H9 (cell line): ENCODE results near the gene NUP85. TPM values are rescaled to one million over a fixed set of nuclear protein-coding genes. Genes with fewer than 3 reads are reported as not detected.
A peak's percentile ranks its signal among the peaks of the same experiment; 100 is the strongest.

Experiments used
- DNase-seq: peaks from one replicate; pipeline ENCODE4 v3.0.0-alpha.2; 2017
- H2AFZ ChIP-seq: one replicate; pipeline ENCODE4 v1.6.1; 2013; ENCODE audit warnings: mild to moderate bottlenecking, low read length, control low read depth, moderate library complexity
- H2AK5ac ChIP-seq: 2 replicates; pipeline ENCODE4 v1.6.1; 2013; ENCODE audit warnings: low read length, control low read depth, mixed read lengths; ENCODE audit not compliant: insufficient read length
- H2BK120ac ChIP-seq: one replicate; pipeline ENCODE4 v1.6.1; 2013; ENCODE audit warnings: low read depth, mild to moderate bottlenecking, low read length, control low read depth, inconsistent platforms; ENCODE audit not compliant: poor library complexity, severe bottlenecking
- H2BK12ac ChIP-seq: 2 replicates; pipeline ENCODE4 v1.6.1; 2013; ENCODE audit warnings: low read length, control low read depth, mixed read lengths, low read depth; ENCODE audit not compliant: insufficient read length
- H2BK15ac ChIP-seq: 2 replicates; pipeline ENCODE4 v1.6.1; 2013; ENCODE audit warnings: low read depth, low read length, control low read depth
- H2BK20ac ChIP-seq: one replicate; pipeline ENCODE4 v1.6.1; 2013; ENCODE audit warnings: low read depth, mild to moderate bottlenecking, low read length, control low read depth, inconsistent platforms; ENCODE audit not compliant: poor library complexity, severe bottlenecking
- H2BK5ac ChIP-seq: 2 replicates; pipeline ENCODE4 v1.6.1; 2013; ENCODE audit warnings: low read length, control low read depth, mixed read lengths; ENCODE audit not compliant: insufficient read length
- H3K14ac ChIP-seq: 2 replicates; pipeline ENCODE4 v1.6.1; 2013; ENCODE audit warnings: low read length, control low read depth; ENCODE audit not compliant: insufficient read depth
- H3K18ac ChIP-seq: 2 replicates; pipeline ENCODE4 v1.6.1; 2013; ENCODE audit warnings: low read depth, mild to moderate bottlenecking, mixed read lengths, low read length, control low read depth; ENCODE audit not compliant: insufficient read length
- H3K23ac ChIP-seq: 2 replicates; pipeline ENCODE4 v1.6.1; 2013; ENCODE audit warnings: low read length, control low read depth, mixed read lengths, low read depth; ENCODE audit not compliant: insufficient read length
- H3K23me2 ChIP-seq: 2 replicates; pipeline ENCODE4 v1.6.1; 2013; ENCODE audit warnings: low read depth, mild to moderate bottlenecking, mixed read lengths, low read length, control low read depth; ENCODE audit not compliant: insufficient read length, poor library complexity, severe bottlenecking
- H3K27ac ChIP-seq: 2 replicates; pipeline ENCODE4 v1.5.1; 2013; ENCODE audit warnings: low read length, control low read depth, mixed read lengths, low read depth; ENCODE audit not compliant: insufficient read length
- H3K27me3 ChIP-seq: 2 replicates; pipeline ENCODE4 v1.6.1; 2013; ENCODE audit warnings: low read length, control low read depth, inconsistent platforms; ENCODE audit not compliant: insufficient read depth
- H3K4ac ChIP-seq: 2 replicates; pipeline ENCODE4 v1.6.1; 2013; ENCODE audit warnings: low read depth, mild to moderate bottlenecking, control low read depth, inconsistent platforms, low read length, moderate library complexity
- H3K4me1 ChIP-seq: 2 replicates; pipeline ENCODE4 v1.6.1; 2013; ENCODE audit warnings: low read length, control low read depth, inconsistent platforms; ENCODE audit not compliant: insufficient read depth
- H3K4me2 ChIP-seq: 2 replicates; pipeline ENCODE4 v1.6.1; 2013; ENCODE audit warnings: low read length, control low read depth, mixed read lengths; ENCODE audit not compliant: insufficient read length, insufficient read depth
- H3K56ac ChIP-seq: 2 replicates; pipeline ENCODE4 v1.6.1; 2013; ENCODE audit warnings: low read depth, mild to moderate bottlenecking, mixed read lengths, low read length, control low read depth; ENCODE audit not compliant: insufficient read length
- H3K79me1 ChIP-seq: 2 replicates; pipeline ENCODE4 v1.6.1; 2013; ENCODE audit warnings: low read depth, mild to moderate bottlenecking, moderate library complexity, low read length, control low read depth, inconsistent platforms; ENCODE audit not compliant: insufficient read depth, poor library complexity, severe bottlenecking
- H3K79me2 ChIP-seq: 2 replicates; pipeline ENCODE4 v1.6.1; 2013; ENCODE audit warnings: low read length, control low read depth, inconsistent platforms; ENCODE audit not compliant: insufficient read depth
- H3K9ac ChIP-seq: 2 replicates; pipeline ENCODE4 v1.6.1; 2013; ENCODE audit warnings: low read length, control low read depth, mixed read lengths; ENCODE audit not compliant: insufficient read length; ENCODE audit errors: extremely low read depth
- H3K9me3 ChIP-seq: one replicate; pipeline ENCODE4 v1.6.1; 2013; ENCODE audit warnings: low read depth, low read length, inconsistent platforms; ENCODE audit not compliant: control insufficient read depth
- H3T11ph ChIP-seq: one replicate; pipeline ENCODE4 v1.6.1; 2013; ENCODE audit warnings: mild to moderate bottlenecking, low read length, control low read depth, inconsistent platforms
- H4K20me1 ChIP-seq: one replicate; pipeline ENCODE4 v1.6.1; 2013; ENCODE audit not compliant: control insufficient read depth, insufficient read length, insufficient read depth
- H4K5ac ChIP-seq: 2 replicates; pipeline ENCODE4 v1.6.1; 2013; ENCODE audit warnings: low read depth, mild to moderate bottlenecking, mixed read lengths, low read length, control low read depth; ENCODE audit not compliant: insufficient read length
- H4K8ac ChIP-seq: replicated peaks from 2 replicates; pipeline ENCODE4 v1.6.1; 2013; ENCODE audit warnings: low read length, control low read depth, mixed read lengths, low read depth; ENCODE audit not compliant: insufficient read length
- H4K91ac ChIP-seq: 2 replicates; pipeline ENCODE4 v1.6.1; 2013; ENCODE audit warnings: low read depth, mild to moderate bottlenecking, moderate library complexity, mixed read lengths, low read length, control low read depth; ENCODE audit not compliant: insufficient read length
- H3K27ac Mint-ChIP-seq, 3 experiments: 2 replicates in 2 of 3; 3 replicates in 1 of 3; pipeline ENCODE4 v1.8.0; 2020 to 2021; ENCODE audit warnings: mixed read lengths in 3 of 3, mild to moderate bottlenecking in 1 of 3, moderate library complexity in 1 of 3
- H3K27me3 Mint-ChIP-seq: 2 replicates; pipeline ENCODE4 v1.8.0; 2021; ENCODE audit warnings: low read depth, mild to moderate bottlenecking, moderate library complexity, mixed read lengths
- H3K36me3 Mint-ChIP-seq, 3 experiments: 2 replicates in 2 of 3; 3 replicates in 1 of 3; pipeline ENCODE4 v1.8.0; 2020 to 2021; ENCODE audit warnings: low read depth in 3 of 3, mixed read lengths in 3 of 3; ENCODE audit not compliant: insufficient read depth in 1 of 3
- H3K4me1 Mint-ChIP-seq, 2 experiments: 2 replicates each; pipeline ENCODE4 v1.8.0; 2020; ENCODE audit warnings: mixed read lengths in 2 of 2
- H3K4me3 Mint-ChIP-seq, 2 experiments: 2 replicates in 1 of 2; 3 replicates in 1 of 2; pipeline ENCODE4 v1.8.0; 2020 to 2021; ENCODE audit warnings: mild to moderate bottlenecking in 2 of 2, mixed read lengths in 2 of 2, moderate library complexity in 1 of 2
- H3K9me3 Mint-ChIP-seq, 2 experiments: 2 replicates in 1 of 2; 3 replicates in 1 of 2; pipeline ENCODE4 v1.8.0; 2020; ENCODE audit warnings: mild to moderate bottlenecking in 2 of 2, mixed read lengths in 2 of 2, moderate library complexity in 1 of 2
- WGBS: extraction: QIAGEN DNeasy Blood & Tissue Kit; methylation state at CpG from one replicate; pipeline ENCODE4 v1.1.7; 2013; ENCODE audit warnings: missing lambda C conversion rate, low lambda C conversion rate, mixed read lengths; ENCODE audit not compliant: insufficient read length; ENCODE audit errors: extremely low coverage; 5-methylcytosine and 5-hydroxymethylcytosine counted together
- total RNA-seq: library from RNA; stranded (reverse); gene quantifications from 2 replicates; pipeline ENCODE4 v1.2.1, GENCODE V29; 2021
- TF ChIP-seq, protein P1 (sequence below): fragments of 200-600 bp; sonication (generic); conservative IDR thresholded peaks from 3 replicates; pipeline ENCODE4 v1.8.0; 2021; ENCODE audit warnings: antibody characterized with exemption, mild to moderate bottlenecking

Gene NUP85
- total RNA-seq, 1 experiment from 2014 or later: 145 TPM

DNA sequence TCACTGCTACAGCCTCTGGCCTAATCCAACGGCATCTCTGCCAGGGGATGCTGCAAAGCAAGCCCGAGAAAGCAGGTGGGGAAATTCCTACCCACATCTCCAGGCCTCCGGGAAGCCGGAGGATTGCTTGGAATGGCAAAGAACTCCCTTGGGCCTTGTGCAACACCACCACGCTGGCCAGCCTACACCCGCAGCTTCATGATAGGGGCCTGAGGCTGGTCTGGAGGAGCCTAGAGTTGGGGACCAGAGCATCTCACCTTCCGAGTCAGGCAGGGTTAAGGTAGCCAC is 35.6 kb downstream of the NUP85 start:
- Histone ChIP-seq H3K9me3 (no peaks in the 10 kb centered on the region), H2BK120ac (no peak overlapping the region), H3K23ac (no peak overlapping the region), H3K18ac (no peak overlapping the region), H3K79me2 (no peaks in the 10 kb centered on the region), H3K4ac (no peak overlapping the region), H2AFZ (no peak overlapping the region), H4K5ac (no peak overlapping the region), H3K4me1 (no peaks in the 10 kb centered on the region), H2BK15ac (no peak overlapping the region), H3K23me2 (no peaks in the 10 kb centered on the region), H3K4me2 (no peak overlapping the region), H3T11ph (no peak overlapping the region), H4K91ac (no peak overlapping the region), H3K27ac (no peak overlapping the region), H2BK5ac (no peak overlapping the region), H3K9ac (no peak overlapping the region), H4K20me1 (peaks cover 4% of the 10 kb centered on the region), H2BK20ac (no peak overlapping the region), H3K27me3 (no peaks in the 10 kb centered on the region), H2AK5ac (no peak overlapping the region), H3K79me1 (no peaks in the 10 kb centered on the region), H3K14ac (no peak overlapping the region), H3K56ac (no peak overlapping the region), H2BK12ac (no peak overlapping the region), H4K8ac (no peak overlapping the region)
- Mint-ChIP-seq H3K4me3 (no peak overlapping the region), H3K4me1 (peaks cover 8 to 15% of the 10 kb centered on the region in 2 experiments), H3K36me3 (peaks cover 37 to 86% (median 84%) of the 10 kb centered on the region in 3 experiments; a peak in 6 of 7 replicates), H3K27ac (peak overlapping the region in 2 of 3 experiments; percentile 81 to 86; a peak in 2 of 7 replicates), H3K27me3 (no peaks in the 10 kb centered on the region), H3K9me3 (no peaks in the 10 kb centered on the region)
- no peak for DNase-seq
- no CpG with 5 or more reads among the region's 7 CpGs for WGBS
- TF ChIP-seq, protein P1, sequence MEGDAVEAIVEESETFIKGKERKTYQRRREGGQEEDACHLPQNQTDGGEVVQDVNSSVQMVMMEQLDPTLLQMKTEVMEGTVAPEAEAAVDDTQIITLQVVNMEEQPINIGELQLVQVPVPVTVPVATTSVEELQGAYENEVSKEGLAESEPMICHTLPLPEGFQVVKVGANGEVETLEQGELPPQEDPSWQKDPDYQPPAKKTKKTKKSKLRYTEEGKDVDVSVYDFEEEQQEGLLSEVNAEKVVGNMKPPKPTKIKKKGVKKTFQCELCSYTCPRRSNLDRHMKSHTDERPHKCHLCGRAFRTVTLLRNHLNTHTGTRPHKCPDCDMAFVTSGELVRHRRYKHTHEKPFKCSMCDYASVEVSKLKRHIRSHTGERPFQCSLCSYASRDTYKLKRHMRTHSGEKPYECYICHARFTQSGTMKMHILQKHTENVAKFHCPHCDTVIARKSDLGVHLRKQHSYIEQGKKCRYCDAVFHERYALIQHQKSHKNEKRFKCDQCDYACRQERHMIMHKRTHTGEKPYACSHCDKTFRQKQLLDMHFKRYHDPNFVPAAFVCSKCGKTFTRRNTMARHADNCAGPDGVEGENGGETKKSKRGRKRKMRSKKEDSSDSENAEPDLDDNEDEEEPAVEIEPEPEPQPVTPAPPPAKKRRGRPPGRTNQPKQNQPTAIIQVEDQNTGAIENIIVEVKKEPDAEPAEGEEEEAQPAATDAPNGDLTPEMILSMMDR: no peak
